OCI-M2 (cell line): ENCODE measurements around the gene KLF7.
A peak's percentile ranks its signal among the peaks of the same experiment; 100 is the strongest.

Experiments
- DNase-seq: peaks from one replicate; lab custom pipeline; 2025; ENCODE audit not compliant: unreplicated experiment; lab: John Stamatoyannopoulos, UW

The KLF7 gene

GRCh38 chr2:207167099-207167923 is 1.6 kb upstream of the KLF7 start:
- DNase-seq = no peak

GRCh38 chr2:207166349-207167098 is 776 bp upstream of the KLF7 start:
- DNase-seq = no peak

- DNase-seq = peak; percentile 54
Measured at GRCh38 chr2:207166039-207166348, 246 bp upstream of the KLF7 start.

GRCh38 chr2:207164006-207164831 is 1.5 kb downstream of the KLF7 start:
- no peak for DNase-seq

GRCh38 chr2:207163756-207164005 is 2.1 kb downstream of the KLF7 start:
- no peak for DNase-seq

GRCh38 chr2:207163053-207163755 is 2.5 kb downstream of the KLF7 start:
- no peak for DNase-seq

GRCh38 chr2:207162316-207162715 is 3.4 kb downstream of the KLF7 start:
- DNase-seq = no peak

- no peak for DNase-seq
Measured at GRCh38 chr2:207161247-207162123, 4.3 kb downstream of the KLF7 start.

- no peak for DNase-seq
Measured at GRCh38 chr2:207160115-207160514, 5.6 kb downstream of the KLF7 start.

- DNase-seq = no peak
Measured at GRCh38 chr2:207159002-207159401, 6.7 kb downstream of the KLF7 start.

- DNase-seq = no peak
Measured at GRCh38 chr2:207157731-207158130, 8.0 kb downstream of the KLF7 start.

GRCh38 chr2:207157162-207157481 is 8.6 kb downstream of the KLF7 start:
- DNase-seq = no peak

GRCh38 chr2:207156451-207157161 is 9.1 kb downstream of the KLF7 start:
- no peak for DNase-seq

- DNase-seq = no peak
Measured at GRCh38 chr2:207155516-207156444, 10.0 kb downstream of the KLF7 start.

- DNase-seq = no peak
Measured at GRCh38 chr2:207154556-207155510, 10.9 kb downstream of the KLF7 start.

- no peak for DNase-seq
Measured at GRCh38 chr2:207153266-207153975, 12.3 kb downstream of the KLF7 start.

- no peak for DNase-seq
Measured at GRCh38 chr2:207151048-207151447, 14.7 kb downstream of the KLF7 start.
